GM18519 (cell line): ENCODE results near the gene P2RY8.
"Not testable (repeated sequence)": the region's sequence is repeated elsewhere in the genome, so short reads cannot be mapped to it uniquely, and the experiment has no call there.

ENCODE experiments used
- ATAC-seq: cut with Tn5 transposase; IDR thresholded peaks from one replicate; pipeline ENCODE4 v1.9.1; 2021; ENCODE audit warnings: mild to moderate bottlenecking, moderate library complexity; ENCODE audit not compliant: unreplicated experiment, low FRiP score

Gene P2RY8

DNA sequence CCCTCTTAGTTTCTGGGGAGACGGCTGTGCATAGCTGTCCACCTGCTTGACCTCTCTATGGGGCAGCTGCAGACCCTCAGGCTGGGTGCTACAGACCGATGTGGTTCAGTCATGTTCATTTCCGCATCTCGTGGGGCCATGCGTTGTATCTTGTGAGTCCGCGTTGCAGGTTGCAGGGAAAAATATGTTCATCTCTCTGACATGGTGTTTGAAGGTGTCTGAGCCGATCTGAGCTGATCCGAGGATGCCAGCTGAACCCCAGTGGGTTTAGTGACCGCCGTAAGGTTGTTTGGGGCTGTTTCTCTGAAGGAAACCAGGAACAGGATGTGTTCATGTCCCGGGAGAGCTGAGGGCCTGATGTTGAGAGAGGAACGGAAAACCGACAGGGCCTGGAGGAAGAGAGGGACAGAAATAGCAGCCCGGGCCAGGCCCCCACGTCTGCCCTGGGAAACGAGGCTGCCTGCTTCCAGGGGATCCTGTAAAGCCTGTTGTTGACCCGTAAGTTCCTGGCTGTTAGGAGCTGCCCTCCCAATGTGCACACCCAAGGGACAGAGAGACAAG, 9.8 kb upstream of the P2RY8 start:
- no peak for ATAC-seq

DNA sequence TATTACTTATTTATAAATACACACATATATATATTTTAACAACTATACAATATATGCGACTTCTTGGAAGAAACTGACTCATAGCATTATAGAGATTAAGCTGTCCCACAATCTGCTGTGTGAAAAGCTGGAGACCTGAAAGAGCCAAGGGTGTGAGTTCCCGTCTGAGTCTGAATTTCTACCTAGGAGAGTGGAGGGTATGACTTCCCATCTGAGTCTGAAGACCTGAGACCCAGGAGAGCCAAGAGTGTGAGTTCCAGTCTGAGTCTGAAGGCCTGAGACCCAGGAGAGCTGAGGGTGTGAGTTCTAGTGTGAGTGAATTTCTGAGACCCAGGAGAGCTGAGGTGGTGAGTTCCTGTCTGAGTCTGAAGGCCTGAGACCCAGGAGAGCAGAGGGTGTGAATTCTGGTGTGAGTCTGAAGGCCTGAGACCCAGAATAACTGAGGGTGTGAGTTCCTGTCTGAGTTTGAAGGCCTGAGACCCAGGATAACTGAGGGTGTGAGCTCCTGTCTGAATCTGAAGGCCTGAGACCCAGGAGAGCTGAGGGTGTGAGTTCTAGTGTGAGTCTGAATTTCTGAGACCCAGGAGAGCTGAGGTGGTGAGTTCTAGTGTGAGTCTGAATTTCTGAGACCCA, 8.9 kb upstream of the P2RY8 start:
- no peak for ATAC-seq

DNA sequence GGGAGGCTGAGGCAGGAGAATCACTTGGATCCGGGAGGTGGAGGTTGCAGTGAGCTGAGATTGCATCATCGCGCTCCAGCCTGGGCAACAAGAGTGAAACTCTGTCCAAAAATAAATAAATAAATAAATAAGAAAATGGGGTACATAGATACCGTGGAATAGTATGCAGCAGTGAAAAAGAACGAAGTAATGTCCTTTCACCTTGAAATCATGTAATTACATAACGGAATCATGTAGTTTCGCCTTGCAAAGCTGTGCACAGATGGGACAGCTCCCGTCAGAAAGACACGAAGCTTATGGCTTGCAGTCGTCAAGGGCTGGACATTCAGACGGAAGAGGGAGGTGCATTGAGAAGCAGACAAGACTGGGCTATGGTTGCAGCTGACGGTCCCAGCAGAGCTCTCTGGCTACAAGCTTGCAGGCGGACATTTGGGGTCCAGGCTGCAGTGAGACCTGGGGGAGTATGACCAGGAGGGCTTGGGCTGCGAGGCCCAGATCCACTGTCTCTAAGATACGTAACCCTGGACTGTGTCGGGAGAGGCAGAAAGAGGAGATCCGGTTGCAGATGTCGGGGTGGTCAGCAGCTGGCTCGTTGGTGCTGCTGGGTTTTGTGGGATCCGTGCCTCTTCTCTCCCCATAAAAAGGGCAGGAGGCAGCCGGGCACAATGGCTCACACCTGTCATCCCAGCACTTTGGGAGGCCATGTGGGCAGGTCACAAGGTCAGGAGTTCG, 6.2 kb upstream of the P2RY8 start:
- ATAC-seq = no peak

DNA sequence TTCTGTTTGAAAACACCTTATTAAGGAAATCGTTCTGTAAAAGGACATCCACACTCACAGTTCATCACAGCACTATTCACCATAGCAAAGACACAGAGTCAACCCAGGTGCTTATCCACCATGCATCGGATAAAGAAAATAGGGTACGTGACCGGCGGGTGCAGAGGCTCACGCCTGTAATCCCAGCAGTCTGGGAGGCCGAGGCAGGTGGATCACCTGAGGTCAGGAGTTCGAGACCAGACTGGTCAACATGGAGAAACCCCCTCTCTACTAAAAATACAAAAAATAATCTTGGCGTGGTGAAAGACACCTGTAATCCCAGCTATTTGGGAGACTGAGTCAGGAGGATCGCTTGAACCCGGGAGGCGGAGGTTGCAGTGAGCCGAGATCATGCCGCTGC, 2.2 kb upstream of the P2RY8 start:
- ATAC-seq = not testable (repeated sequence)

DNA sequence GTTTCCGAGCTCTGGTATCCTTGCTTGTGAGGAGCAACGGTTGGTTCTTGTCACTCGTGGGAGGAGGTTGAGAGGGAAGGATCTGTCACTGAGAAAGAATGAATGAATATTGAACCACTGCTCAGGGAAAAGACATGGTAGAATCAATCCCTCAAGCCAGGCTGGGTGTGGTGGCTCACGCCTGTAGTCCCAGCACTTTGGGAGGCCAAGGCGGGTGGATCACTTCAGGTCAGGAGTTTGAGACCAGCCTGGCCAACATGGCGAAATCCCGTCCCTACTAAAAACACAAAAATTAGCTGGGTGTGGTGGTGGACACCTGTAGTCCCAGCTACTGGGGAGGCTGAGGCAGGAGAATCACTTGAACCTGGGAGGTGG, 718 bp upstream of the P2RY8 start:
- ATAC-seq = not testable (repeated sequence)

DNA sequence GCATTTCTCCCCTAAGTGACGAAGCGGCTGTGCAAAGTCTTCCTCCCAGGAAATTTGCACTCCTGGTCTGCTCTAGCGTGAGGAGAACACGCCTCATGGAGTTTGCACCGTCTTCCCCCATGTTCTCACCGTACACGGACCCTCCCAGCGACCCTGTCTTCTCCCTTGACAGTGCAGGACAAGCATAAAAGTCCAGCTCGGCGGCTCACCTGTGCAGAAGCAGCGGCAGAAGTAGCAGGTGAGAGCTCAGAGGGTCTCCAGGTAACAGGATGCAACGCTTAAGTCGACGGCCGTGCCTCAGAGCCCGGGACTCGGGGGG, 314 bp downstream of the P2RY8 start:
- no peak for ATAC-seq

DNA sequence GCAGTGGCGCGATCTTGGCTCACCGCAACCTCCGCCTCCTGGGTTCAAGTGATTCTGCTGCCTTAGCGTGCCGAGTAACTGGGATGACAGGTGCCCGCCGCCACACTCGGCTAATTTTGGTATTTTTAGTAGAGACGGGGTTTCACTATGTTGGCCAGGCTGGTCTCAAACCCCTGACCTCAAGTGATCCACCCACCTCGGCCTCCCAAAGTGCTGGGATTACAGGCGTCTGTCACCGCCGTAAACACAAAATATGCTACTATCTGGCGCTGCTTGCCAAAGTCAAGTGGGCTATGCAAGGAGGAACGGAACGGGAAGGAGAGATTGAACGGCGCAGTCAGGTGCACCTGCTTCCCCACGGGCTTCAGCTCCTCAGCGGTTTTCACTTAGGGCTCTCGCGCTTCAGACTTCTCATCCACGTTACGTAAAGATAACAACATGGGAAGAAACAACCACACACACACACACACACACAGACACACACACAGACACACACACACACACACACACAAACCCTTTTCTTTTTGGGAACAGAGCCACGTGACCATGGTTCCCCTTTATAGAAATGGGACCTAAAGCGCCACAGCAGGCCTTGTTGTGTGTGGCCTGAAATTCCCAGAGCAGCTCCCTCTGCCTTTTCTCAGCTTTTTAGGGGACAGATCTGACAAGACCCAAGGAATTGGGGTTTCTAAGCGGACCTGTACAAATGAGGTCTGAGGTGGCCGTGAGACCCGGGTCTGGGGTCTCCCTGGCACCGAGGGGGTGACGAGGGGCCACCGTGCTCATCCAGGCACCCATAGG, 1.5 kb downstream of the P2RY8 start:
- ATAC-seq = no peak

DNA sequence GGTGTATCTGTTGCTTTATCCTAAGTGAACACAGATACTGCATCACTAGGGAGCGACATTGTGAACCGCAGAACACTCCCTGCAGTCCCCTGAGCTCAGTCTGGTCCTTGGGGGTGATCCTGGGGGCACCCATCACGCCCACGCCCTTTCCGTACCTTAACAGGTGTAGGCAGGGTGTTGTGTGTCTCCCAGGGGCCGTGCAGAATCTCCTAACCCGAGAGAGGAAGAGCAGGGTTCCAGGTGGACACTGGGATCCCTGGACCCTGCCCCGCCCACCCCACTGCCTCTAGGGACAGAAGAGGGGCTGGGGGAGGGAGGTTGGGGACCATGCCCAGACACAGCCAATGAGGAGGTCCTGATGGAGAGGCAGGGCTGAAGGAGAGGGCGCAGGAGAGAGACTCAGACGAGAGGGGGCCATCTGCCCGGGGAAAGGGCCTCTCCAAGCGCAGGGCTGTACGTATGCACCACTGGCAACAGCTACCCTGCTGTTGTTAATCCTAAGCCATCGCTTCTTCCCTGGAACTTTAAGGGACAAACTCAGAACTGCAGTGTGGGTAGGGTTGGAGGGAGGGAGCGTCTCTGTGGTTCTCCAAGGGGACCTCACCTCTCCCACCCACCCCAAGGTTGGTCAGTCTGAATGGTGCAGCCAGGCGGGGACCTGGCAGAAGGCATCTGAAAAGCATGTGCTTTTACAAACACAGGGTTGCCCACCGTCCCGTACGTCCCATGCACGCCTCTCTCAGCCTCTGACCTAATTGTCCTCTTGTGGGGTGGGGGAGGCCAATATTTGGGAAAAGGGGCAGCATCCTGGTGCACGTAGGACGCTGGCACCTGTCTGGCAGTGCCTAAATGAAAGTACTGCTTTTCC, 2.5 kb downstream of the P2RY8 start:
- no peak for ATAC-seq

DNA sequence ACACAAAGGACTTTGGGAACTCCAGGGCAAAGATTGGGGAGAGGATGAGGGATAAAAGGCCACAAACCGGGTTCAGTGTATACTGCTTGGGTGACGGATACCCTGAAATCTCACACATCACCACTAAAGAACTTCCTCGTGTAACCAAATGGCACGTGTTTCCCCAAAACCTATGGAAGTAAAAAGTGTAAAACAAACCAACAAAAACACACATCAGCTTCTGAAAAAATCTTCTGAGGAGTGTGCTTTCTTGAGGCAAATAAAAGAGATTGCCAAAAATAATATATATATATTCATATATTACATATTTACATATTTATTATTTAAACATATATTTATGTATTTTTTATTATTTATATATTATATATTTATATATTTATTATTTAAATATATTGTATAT, 3.9 kb downstream of the P2RY8 start:
- ATAC-seq = no peak

DNA sequence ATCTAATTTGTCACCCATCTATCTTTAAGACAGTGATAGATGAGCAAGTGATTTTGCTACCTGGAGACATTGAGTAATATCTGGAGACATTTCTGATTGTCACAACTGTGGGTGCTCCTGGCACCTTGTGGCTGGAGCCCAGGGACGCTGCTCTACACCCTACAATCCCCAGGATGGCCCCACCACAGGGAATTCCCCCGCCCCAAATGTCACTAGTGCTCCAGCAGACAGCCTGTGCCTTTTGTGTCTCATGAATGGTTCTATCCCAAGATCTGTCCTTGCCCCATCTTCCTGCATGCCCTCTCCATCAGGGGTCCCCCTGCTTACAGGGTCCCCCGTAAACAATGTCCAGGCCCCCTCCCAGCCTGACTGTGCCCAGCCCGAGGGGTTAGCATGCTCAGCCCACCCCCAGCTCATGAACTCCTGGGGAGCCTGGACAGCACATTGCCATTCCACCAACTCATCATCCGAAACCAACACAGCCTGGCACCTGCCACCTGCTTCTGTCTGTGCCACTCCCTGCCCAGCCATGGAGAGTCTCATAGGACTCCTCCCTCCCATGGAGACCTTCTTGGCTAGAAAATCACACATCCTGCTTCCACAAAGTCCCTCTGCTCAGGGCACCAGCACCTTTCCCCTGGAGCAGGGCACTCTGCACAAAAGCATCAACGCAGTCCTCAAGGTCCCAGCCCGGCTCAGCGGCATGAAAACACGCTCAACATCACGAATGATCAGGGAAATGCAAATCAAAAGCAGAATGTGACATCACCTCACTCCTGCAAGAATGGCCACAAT, 5.7 kb downstream of the P2RY8 start:
- ATAC-seq = no peak

DNA sequence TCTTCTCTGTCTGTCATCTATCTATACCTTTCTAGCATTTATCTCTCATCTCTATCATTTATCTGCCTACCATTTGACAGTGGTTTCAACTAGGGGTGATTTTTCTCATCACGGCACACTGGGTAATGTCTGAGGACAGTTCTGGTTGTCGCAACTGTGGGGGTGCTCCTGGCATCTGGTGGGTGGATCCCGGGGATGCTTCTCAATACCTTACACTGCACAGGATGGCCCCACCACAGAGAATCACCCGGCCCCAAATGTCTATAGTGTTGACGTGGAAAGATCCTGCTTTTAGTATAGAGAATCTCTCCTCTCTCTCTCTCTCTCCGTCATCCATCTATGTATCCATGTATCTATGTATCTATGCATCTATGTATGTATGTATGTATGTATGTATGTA, 7.2 kb downstream of the P2RY8 start:
- no peak for ATAC-seq

DNA sequence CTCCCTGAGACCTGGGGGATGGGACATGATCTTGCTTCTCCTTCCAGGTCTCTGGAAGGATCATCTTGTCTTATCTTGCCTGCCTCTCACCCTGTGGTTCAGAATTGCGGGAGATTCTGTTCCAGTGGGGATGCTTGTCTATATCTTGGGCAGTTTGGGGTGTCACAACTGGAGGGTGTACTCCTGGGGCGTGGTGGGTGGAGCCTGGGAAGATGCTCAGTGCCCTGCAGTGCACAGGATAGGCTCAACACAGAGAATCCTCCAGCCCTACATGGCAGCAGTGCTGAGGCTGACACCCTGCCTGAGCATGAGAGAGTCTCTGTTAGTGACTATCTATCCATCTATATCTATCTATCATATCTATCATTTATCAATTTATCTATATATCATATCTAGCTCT, 7.7 kb downstream of the P2RY8 start:
- no peak for ATAC-seq

DNA sequence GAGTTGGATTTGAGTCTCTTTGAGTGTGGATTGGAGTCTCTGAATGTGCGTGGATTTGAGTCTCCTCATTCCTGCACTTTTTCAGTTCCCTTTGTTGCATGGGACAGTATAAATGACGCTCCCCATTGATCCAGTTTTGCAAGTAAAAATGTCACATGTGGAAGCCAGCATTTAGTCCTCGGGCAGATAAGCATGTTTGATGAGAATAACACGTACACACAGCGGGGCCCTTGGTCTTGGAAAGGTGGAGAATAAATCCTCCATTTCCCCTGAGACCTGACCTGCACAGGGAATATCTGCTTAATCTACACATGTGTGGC, 8.1 kb downstream of the P2RY8 start:
- ATAC-seq = no peak

DNA sequence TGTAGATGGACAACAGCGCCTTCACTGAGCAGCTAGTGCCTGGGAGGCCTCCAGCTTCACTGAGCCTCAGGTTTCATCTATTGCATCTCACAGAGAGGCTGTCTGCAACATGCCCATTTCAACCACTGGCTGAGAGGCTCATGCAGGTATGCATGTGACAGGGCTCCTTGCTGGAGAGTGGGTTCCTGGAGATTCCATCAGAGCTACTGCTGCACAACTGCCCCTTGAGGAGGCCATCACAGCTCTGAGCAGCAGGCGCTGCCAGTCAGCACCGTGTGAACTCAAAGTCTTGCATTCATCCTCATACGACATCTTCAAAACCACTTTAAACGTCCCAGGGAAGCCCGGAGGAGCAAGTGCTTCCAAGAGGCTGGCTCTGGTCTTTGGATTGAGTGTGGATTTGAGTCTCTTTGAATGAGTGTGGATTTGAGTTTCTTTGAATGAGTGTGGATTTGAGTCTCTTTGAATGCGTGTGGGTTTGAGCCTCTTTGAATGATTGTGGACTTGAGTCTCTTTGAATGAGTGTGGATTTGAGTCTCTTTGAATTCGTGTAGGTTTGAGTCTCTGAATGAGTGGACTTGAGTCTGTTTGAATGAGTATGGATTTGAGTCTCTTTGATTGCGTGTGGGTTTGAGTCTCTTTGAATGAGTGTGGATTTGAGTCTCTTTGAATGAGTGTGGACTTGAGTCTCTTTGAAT, 8.7 kb downstream of the P2RY8 start:
- no peak for ATAC-seq

DNA sequence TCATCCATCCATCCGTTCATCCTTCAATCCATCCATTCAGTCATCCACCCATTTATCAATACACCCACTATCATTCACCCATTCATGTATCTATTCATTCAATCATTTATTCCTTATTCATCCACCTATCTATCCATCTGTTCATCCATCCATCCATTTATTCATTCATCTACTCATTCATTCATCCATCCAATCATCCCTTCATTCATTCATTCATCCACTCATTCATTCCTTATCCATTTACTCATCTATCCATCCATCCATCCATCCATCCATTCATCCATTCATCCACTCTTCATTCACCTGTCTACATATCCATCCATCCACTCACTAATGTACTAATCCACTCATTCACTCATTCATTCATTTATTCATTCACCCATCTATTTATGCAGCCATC, 9.5 kb downstream of the P2RY8 start:
- no peak for ATAC-seq

DNA sequence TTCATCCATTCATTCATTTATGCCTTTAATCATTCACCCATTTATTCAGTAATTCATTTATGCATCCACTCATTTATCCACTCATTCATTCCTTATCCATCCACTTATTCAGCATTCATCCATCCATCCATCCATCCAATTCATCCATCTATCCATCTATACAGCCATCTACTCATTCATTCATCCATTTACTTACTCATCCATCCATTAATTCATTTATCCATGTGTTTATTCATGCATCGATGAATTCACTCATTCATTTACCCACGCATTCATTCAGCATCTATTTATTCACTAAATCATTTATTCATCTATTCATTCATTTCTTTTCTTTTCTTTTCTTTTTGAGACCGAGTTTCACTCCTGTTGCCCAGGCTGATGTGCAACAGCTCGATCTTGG, 10.4 kb downstream of the P2RY8 start:
- ATAC-seq = no peak

DNA sequence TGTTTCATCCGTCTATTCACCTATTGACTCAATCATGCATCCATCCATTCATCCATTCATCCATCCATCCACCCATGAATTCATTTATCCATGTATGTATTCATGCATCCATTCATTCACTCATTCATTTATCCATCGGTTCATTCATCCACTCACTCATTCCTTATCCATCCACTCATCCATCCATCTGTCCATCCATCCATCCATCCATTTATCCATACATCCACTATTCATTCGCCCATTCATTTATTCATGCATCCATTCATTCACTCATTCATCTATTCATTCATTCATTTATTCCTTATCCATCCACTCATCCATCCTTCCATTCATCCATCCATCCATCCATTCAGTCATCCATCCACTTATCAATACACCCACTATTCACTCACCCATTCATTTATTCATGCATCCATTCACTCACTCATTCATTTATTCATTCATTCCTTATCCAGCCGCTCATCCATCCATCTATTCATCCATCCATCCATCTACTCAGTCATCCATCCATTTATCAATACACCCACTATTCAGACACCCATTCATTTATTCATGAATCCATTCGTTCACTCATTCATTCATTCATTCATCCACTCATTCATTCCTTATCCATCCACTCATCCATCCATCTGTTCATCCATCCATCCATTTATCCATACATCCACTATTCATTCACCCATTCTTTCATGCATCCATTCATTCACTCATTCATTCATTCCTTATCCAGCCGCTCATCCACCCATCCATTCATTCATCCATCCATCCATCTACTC, 11.2 kb downstream of the P2RY8 start:
- no peak for ATAC-seq

DNA sequence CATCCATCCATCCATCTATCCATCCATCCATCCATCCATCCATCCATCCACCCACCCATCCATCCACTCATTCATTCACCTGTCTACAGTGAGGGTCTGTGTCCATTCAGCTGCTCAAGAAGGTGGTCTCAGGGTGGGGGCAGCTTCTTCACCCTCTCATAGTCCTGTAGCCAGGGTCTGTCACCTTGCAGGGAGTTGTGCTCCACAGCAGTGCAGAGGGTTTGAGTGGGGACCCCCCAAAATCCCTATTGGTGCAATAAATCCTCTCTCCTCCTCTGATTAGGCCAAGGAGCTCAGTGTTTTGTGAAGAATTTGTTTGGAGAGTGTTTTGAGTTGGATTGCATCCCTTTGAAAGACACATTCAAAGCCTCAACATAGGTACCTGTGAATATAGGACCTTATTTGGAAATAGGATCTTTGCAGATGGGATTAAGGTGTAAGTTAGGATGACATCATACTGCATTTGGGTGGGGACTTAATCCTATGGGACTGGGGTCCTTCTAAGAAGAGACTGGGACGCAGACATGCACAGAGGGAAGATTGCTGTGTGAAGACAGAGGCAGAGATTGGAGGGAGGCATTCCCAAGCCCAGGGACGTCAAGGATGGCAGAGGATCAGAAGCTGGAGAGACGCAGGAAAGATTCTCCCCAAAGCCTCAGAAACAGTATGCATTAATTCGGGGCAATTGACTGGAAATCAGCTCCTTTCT, 12.0 kb downstream of the P2RY8 start:
- ATAC-seq = no peak
